Left lobe of liver (tissue), 2 donors: Measurements from ENCODE around the gene MED12. TPM values are rescaled to one million over a fixed set of nuclear protein-coding genes. Genes with fewer than 3 reads are reported as not detected.
A peak's percentile ranks its signal among the peaks of the same experiment; 100 is the strongest.

Experiments
- ATAC-seq: fragments of 200-7000 bp; cut with Tn5 transposase; one replicate; pipeline ENCODE4 v1.9.1; 2020; ENCODE audit warnings: mild to moderate bottlenecking, moderate library complexity
- DNase-seq: peaks from one replicate; pipeline ENCODE4 v3.0.0-alpha.2; 2020; ENCODE audit warnings: low spot score
- total RNA-seq: library from RNA; stranded (reverse); gene quantifications from one replicate; pipeline ENCODE4 v1.2.1, GENCODE V29; 2021
- donor health status: DM: no; HTN: no; CAD: no; lungs with moderate emphysema.
- donor health status: DM: no; HTN: yes; CAD: no.

The MED12 gene
- total RNA-seq, result 9.6 TPM

DNA sequence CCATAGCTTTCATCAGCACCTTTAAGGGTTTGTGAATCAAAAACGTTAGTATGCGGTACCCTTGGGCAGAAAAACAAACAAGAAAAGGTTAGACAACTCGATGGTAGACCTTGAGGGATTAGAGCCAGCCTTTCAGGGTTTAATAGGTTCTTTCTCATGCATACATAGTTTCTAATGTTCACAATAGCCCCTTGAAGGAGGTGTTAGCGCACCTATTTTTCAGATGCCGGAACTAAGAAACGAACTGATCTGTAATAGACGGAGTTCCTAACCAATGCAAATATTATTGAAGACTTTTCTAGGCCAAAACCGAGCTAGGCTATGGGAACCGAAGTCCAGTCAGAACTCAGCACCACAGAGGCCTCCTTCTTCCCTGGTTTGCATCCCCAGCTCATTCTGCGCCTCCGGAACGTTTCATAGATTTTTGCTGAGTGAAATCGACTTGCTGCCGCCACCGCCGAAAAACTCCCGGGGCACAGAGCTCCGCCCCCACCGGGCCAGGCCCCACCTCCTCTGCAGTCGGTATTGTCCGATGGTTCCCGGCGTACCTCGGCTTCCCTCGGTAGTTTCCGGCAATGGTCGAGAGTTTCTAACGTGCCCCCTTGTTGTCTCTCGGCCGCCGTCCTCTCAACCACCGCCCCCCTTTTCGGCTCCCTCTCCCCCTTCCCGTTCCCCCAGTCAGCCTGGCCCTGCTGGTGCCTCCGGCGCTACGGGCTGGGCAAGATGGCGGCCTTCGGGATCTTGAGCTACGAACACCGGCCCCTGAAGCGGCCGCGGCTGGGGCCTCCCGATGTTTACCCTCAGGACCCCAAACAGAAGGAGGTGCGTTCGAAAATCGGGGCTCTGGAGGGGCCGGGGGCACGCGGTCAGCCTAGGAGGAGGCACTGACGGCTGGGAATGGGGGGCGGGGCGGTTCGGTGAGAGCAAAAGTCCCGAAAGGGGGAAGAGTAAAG is at the start of gene MED12:
MED12 (plus strand) TSS at position 565 of the 953 bp plus-strand sequence; CDS start at position 724, 159 bp downstream.
- ATAC-seq, result peak; percentile 99
- DNase-seq, result peak; percentile 80

DNA sequence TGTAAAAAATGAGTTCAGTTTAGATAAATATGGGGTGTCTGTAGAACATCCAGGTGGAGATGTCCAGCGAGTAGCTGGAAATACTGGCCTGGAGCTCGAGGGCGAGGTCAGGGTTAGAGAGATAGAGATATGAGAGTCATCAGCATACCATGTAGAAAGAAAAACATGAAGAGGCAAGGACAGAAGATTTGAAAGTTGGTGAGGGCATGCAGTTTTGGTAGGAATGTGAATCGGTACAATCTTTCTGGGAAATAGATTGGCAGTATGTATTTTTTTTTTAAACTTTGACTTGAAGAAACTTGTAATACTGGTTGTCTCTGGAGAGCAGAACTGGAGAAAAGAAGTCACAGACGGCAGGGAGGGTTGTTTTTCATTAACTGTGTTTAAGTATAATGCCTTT is 47.9 kb upstream of the MED12 start:
- ATAC-seq, result no peak
- no peak for DNase-seq

DNA sequence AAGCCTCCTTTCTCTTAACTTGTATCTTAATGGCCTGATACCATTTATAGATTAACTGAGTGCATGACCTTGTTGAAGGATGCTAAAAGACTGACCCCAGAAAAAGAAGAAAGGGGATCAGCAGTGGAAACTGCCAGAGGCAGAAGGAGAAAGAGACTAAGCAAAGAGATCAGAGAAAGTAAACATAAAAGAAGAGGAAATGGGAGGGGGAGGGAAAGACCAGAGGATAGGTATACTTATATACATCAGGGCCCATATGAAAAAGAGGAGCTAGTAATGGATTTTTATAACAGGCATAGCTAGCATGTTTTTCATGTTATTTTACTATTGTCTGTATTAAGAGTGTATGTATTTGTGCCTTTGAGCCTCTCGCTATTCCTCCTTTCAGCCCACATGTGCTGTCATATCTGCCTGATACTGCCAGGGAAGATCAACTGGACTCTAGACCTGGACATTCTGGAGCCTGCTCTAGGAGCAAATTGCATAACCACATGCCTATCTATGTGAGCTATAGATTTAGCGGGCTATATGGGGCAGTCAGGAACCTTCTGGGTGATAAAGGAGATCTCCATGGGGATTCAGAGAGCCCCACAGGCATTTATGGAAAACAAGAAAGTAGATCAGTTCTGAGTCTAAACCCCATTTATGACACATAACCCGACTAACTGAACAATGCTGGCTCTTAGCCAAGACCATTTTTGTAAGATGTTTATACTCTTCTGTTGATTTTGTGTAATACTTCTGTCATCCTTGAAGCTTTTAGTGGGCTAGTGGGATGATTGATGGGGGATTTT is 36.9 kb upstream of the MED12 start:
- ATAC-seq (peak; percentile 77), DNase-seq (no peak)

DNA sequence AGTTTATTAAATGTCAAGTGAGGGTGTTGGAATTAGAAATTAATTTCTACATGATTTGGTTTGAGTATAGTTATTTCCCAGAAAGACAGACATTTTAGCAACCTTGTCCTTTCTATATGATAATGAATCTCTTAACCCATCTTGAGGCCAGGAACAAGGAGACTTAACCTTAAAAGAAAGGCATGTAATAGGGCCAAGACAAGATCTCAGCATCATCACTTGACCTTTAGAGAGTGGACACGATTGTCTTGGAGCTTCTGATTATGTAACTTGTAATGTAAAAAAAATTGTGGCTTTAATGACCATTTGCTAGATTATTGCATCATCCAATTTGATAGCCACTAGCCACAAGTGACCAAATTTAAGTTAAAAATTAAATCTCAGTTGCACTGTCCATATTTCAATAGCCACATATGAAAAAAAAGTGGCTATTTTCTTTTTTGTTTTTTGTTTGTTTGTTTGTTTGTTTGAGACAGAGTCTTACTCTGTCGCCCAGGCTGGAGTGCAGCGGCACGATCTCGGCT is 36.2 kb upstream of the MED12 start:
- ATAC-seq, result no peak
- DNase-seq, result no peak

DNA sequence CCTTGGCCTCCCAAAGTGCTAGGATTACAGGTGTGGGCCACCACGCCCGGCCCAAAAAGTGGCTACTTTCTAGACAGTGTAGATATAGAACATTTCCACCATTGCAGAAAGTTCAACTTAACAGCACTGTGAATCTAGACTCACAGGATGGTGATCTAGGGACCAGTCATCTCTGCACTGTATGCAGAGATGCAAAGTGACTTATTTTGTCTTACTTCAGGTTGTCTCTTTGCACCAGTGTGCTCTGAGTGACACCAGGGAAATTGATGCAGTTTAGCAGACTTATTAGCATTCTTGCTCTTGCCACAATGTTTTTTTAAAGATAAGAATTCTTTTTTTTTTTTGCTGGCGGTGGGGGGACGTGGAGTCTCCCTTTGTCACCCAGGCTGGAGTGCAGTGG is 35.6 kb upstream of the MED12 start:
- DNase-seq, result no peak
- ATAC-seq, result no peak

DNA sequence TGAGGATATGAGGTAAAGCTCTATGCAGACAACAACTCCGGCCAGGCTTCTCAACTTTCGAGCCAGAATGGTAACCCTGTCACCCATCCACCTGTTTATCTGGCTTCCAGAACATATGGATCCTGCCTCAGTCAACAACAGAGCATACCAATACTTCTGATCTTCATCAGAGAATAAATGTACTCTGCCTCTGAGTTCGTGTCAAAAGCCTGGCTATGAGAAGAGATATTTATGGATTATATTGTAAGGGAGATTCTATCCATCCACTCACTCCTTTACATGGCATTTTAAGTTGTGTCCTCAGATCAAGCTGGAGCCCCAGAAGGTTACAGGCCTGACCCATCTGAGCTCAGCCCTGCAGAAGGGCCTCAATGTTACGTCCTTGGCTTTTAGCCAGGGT is 32.5 kb upstream of the MED12 start:
- DNase-seq (no peak), ATAC-seq (no peak)

DNA sequence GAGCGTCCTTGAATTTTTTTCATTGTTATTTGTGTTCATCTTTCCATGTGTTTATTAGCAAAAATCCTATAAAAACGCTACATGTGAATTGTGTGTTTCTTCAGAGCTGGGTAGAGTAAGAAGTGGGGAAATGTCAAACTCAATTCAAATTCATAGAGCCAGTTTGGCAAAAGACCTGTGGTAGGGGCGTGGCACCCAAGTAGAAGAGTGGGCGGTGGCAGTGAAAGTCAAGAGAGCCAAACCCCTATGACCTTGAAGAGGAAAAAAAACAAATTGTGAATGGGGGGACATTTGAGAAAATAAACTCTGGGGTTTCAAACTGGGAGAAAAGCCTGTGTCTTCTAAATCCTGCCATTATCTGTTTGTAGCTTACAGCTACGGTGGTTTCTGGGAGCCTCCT is 27.1 kb upstream of the MED12 start:
- no peak for DNase-seq
- ATAC-seq, result no peak

DNA sequence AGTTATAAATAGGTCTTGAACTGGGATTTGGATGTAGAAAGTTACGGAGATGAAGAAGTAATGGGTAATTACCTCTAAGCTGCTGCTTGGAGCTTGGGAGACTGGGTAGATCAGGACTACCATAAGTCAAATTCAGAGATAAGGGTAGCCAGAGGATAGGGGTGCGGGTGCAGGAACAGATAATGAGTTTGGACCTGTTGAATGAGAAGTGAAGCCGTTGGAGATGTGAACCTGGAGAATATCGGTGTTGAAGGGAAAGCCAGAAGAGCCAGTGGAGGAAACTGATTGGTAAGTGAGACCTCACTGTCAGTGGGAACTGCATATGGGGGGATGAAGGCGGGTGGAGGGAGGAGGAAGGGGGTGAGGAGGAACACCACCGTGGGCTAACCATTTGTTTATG is 23.4 kb upstream of the MED12 start:
- ATAC-seq, result no peak
- DNase-seq, result no peak

DNA sequence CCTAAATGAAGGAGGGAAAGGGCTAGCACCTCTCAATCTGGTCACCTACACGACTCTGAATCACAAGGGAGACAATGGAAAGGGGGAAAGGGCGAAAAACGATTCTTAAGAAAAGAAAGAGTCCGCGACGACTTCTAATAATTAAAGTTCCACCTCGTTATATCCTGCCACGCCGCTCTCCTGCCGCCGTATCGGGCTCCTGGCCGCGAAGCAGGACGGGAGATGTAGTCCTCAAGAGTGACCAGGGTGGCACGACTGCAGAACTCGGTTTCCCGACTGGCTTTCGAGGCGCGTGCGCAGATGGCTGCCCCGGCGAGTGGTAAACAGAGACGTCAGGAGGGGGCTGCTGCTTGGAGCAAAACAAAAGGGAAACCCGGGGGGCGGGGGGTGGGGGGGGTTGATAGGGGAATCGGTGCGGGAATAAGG is 22.8 kb upstream of the MED12 start, which contains the start of gene FOXO4:
FOXO4 (plus strand) TSS at position 297 of the 426 bp plus-strand sequence. CDS start 678 bp downstream, outside the sequence.
- ATAC-seq (peak; percentile 97), DNase-seq (peak; percentile 91)

DNA sequence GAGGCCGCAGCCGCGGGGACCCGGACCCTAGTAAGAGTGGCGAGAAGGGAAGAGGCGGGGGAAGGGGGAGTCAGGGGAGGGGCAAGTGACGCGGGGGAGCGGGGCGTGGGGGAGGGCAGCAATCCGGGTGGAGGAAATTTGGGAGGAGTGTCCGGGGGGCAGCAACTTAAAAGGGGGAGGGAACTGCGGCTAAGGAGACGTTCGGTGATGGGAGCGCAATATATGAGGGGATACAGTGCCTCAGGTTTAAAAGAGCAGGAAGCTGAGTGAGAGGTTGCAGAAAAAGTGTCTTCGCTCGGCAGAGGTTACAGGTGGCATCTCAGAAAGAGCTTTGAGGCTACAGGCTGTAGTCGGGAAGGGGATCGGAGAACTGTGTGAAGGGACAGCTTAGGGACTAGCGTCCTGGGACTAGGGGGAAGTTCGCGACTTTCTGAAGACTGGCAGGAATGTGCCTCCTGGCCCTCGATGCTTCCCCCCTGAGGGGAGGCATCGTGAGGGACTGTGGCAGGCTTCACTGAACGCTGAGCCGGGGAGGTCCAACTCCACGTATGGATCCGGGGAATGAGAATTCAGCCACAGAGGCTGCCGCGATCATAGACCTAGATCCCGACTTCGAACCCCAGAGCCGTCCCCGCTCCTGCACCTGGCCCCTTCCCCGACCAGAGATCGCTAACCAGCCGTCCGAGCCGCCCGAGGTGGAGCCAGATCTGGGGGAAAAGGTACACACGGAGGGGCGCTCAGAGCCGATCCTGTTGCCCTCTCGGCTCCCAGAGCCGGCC is 22.2 kb upstream of the MED12 start:
- no peak for DNase-seq
- ATAC-seq, result peak; percentile 87

DNA sequence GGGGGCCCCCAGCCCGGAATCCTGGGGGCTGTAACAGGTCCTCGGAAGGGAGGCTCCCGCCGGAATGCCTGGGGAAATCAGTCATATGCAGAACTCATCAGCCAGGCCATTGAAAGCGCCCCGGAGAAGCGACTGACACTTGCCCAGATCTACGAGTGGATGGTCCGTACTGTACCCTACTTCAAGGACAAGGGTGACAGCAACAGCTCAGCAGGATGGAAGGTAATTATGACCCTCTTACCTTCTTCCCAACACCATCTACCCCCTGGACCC is 21.7 kb upstream of the MED12 start:
- ATAC-seq (no peak), DNase-seq (no peak)

DNA sequence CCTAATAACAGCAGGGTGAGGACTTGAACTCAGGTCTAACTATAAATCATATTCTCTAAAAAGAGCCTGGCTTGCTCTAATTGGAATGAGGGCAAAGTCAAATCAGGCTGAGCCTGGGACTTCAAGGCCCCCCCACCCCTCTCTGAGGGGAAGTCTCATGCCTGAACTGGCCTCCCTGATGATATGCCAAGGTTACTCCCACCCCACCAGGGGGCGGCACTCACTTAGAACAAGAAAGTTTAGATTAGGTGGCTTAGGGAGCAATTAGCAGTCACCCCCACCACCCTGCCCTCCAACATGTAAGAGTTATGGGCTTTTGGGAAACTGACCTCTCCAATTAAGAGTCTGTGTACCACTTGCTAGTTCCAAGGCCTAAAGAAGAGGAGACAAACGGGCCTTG is 20.1 kb upstream of the MED12 start:
- DNase-seq (peak; percentile 51), ATAC-seq (no peak)

DNA sequence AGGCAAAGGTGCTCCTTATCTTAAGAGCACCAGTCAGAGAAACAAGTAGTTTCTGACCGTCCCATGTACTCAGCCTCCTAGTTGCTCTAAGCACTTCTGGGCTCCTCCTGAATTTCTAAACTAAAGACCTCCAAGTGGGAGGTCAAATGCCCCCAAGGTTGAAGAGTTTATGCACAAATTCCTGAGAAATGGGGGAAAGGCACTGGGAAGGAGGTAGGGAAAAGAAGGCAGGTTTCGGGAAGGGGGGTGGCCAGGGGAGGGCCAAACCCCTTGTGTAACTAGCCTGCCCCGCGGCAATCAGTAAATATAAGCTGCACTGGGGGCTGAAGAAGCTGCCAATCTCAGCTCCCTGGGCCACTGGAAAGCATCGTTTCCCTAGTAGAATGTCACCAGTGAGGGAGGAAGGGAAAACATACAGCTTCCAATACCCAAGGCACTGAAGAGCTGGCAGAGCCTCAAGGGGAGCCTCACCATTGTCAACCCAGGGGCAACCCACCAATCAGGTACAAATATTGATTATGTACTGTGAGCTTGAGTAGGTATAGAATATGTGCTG is 19.4 kb upstream of the MED12 start:
- DNase-seq (no peak), ATAC-seq (no peak)

DNA sequence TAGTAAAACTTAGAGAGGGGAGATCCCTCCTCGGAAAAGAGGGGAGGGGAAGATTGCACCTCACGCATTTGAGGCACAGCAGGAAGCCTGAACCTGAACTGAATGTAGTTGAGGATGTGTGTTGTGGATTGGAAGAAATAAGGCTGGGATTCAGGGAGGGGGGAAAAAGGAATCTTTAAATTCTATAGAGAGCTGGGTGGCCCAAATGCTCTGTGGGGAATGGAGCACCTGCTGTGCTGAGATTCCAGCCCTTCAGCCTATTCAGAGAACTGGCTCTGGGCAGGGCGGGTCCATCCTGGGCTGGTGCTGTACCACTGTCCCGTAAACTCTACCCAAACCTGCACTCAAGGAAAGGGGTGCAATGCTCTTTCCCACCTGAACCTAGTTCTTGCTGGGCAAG is 18.7 kb upstream of the MED12 start:
- ATAC-seq (no peak), DNase-seq (no peak)

DNA sequence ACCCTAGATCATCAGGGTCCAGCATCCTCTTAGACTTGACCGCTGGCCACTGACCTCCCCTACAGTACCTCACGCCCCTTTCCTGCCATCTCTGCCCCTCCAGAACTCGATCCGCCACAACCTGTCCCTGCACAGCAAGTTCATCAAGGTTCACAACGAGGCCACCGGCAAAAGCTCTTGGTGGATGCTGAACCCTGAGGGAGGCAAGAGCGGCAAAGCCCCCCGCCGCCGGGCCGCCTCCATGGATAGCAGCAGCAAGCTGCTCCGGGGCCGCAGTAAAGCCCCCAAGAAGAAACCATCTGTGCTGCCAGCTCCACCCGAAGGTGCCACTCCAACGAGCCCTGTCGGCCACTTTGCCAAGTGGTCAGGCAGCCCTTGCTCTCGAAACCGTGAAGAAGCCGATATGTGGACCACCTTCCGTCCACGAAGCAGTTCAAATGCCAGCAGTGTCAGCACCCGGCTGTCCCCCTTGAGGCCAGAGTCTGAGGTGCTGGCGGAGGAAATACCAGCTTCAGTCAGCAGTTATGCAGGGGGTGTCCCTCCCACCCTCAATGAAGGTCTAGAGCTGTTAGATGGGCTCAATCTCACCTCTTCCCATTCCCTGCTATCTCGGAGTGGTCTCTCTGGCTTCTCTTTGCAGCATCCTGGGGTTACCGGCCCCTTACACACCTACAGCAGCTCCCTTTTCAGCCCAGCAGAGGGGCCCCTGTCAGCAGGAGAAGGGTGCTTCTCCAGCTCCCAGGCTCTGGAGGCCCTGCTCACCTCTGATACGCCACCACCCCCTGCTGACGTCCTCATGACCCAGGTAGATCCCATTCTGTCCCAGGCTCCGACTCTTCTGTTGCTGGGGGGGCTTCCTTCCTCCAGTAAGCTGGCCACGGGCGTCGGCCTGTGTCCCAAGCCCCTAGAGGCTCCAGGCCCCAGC is 17.6 kb upstream of the MED12 start:
- DNase-seq, result no peak
- ATAC-seq, result no peak

DNA sequence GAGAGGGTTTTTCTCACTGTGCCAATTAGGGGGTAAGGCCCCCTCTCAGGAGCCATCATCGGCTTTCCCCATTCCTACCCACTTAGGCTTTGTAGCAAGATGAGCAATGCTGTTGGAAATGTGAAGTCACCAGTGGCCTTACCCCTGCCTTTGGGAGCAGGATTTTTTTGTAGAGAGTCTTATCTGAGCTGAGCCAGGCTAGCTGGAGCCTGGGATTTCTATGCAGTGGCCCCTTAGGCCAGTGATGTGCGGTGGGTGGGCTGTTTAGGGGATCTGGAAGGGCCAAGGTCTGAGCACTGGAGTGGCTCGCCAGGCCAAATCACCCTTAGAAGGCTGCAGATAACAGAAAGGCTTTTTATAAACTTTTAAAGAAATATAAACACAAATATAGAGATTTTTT is 16.1 kb upstream of the MED12 start:
- ATAC-seq (no peak), DNase-seq (no peak)

DNA sequence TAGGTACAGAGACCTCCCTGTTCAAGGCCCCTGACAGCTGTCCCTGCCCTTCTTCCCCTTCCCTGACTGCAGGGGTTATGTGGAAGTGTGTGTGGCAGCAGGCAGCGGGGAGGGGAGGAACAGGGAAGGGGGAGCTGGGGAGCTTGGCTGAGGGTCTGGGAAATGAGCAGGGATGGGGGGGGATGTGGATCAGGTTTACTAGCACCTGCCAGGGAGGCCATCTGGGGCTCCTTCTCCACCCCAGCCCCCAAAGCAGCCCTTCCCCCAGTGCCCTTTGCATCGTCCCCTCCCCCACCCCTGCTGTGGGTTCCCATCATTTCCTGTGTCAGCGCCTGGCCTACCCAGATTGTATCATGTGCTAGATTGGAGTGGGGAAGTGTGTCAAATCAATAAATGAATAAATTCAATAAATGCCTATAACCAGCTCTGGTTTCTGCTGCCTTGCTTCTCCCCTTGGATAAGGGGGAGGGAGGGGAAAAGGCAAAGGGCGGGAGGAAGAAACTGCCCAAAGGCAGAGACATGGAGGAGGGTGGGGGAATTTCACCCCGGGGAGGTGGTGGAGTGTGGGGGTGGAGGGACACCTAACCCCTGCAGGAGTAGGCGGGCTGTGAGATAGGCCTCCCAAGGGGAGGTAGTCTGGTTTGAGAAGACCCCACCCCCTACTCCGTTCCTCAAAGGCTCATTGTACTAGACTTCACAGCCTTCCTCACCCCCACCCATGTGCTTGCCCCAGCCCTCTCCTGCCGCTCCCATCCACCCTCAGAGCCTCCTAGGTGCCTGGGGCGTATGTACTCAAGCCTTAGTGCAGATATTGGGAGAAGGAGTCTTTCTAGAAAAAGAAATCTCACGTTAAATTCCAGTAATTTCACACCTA is 15.0 kb upstream of the MED12 start:
- DNase-seq (no peak), ATAC-seq (peak; percentile 29)

DNA sequence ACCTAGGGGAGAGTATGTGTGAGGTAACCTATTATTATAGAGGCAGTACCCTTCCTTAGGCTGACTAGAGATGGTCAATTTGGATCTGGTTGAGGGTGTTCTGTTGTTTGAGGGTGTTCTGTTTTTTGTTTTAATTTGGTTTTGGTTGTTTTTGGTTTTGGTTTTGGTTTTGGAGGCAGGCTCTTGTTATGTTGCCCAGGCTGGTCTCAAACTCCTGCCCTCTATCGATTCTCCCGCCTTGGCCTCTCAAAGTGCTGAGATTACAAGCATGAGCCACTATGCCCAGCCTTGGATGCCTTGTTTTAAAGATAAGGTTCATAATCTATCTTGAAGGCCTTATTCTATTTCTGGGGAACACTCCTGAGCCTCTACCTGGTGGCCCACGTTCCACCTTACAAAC is 12.8 kb upstream of the MED12 start:
- ATAC-seq, result no peak

DNA sequence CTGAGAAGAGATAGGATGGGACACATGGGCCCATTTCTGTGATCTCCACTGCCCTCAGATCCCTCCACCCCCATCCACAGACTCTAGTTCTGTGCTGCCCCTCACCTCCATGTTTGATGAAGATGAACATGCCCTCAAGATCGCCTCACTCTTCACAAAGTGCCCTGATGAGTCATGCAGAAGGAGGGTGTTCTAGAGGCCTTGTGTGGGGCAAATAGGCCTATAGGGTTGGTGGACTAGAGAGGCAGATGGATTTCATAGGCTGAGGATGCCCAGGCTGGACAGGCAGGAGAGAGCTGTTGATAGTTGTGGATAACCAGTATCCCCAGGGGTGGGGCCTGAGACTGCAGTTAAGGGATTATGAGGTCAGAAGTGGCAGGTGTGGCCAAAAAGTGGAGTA is 12.0 kb upstream of the MED12 start, which contains the start of gene CXorf65:
CXorf65 (minus strand) TSS at position 314 of the 400 bp plus-strand sequence; CDS start at position 130, 184 bp downstream.
- DNase-seq, result no peak
- ATAC-seq, result no peak

More for the DNA sequence above, 12.8 kb upstream of the MED12 start:
- DNase-seq, result no peak
